Heart left ventricle (tissue), 16 donors: ENCODE data around the gene PLEKHM2. TPM values are rescaled to one million over a fixed set of nuclear protein-coding genes. Genes with fewer than 3 reads are reported as not detected.
A peak's percentile ranks its signal among the peaks of the same experiment; 100 is the strongest.

Experiments
- ATAC-seq, 4 donors: fragments of 200-7000 bp; cut with Tn5 transposase; one replicate each; pipeline ENCODE4 v1.9.1; 2020 to 2022; ENCODE audit warnings: moderate library complexity in 4 of 4, mild to moderate bottlenecking in 3 of 4, moderate number of reproducible peaks in 1 of 4
- DNase-seq, 5 donors: peaks; one replicate each; pipeline ENCODE4 v3.0.0-alpha.2; 2020
- H3K27ac ChIP-seq, 12 donors: fragments of 200-600 bp; sonication (generic) in 4 of 12; one replicate each; pipeline versions ENCODE4 v1.5.0 to v1.8.0; 2016 to 2022; ENCODE audit warnings: mild to moderate bottlenecking in 2 of 12
- H3K27me3 ChIP-seq, 9 donors: fragments of 200-600 bp; sonication (generic) in 2 of 9; one replicate each; pipeline versions ENCODE4 v1.5.1 to v1.8.0; 2016 to 2022; ENCODE audit warnings: mild to moderate bottlenecking in 3 of 9
- H3K36me3 ChIP-seq, 9 donors: fragments of 200-600 bp; sonication (generic) in 2 of 9; one replicate each; pipeline versions ENCODE4 v1.5.0 to v1.8.0; 2018 to 2022; ENCODE audit warnings: mild to moderate bottlenecking in 2 of 9
- H3K4me1 ChIP-seq, 12 donors: fragments of 200-600 bp; sonication (generic) in 4 of 12; one replicate each; pipeline versions ENCODE4 v1.5.0 to v1.8.0; 2016 to 2022; ENCODE audit warnings: mild to moderate bottlenecking in 3 of 12
- H3K4me3 ChIP-seq, 12 donors: fragments of 200-600 bp; sonication (generic) in 4 of 12; one replicate each; pipeline versions ENCODE4 v1.5.0 to v1.8.0; 2017 to 2022; ENCODE audit warnings: mild to moderate bottlenecking in 9 of 12, moderate library complexity in 4 of 12
- H3K9me3 ChIP-seq, 12 donors: fragments of 200-600 bp; sonication (generic) in 4 of 12; one replicate each; pipeline versions ENCODE4 v1.5.0 to v1.8.0; 2016 to 2022; ENCODE audit warnings: mild to moderate bottlenecking in 1 of 12
- CTCF ChIP-seq, 12 donors: fragments of 200-600 bp; sonication (generic) in 4 of 12; IDR thresholded peaks; one replicate each; pipeline versions ENCODE4 v1.5.0 to v1.8.0; 2018 to 2022; ENCODE audit warnings: antibody characterized with exemption in 12 of 12, mild to moderate bottlenecking in 5 of 12
- POLR2A ChIP-seq, 2 donors: fragments of 450-650 bp; IDR thresholded peaks; one replicate each; pipeline ENCODE4 v1.6.1; 2017; ENCODE audit warnings: antibody characterized with exemption in 2 of 2, mild to moderate bottlenecking in 2 of 2, moderate library complexity in 2 of 2
- WGBS, 4 donors: extraction: QIAGEN DNeasy Blood & Tissue Kit in 2 of 4; methylation state at CpG; one replicate each; pipeline versions ENCODE4 v1.1.5 to v1.1.7; 2013 to 2018; 5-methylcytosine and 5-hydroxymethylcytosine counted together
- intact Hi-C, 10 donors: fragments of 100-400 bp; cut with DNase I; formaldehyde crosslinking; loops; one replicate each; pipeline versions ENCODE4 v1.11.1 to v1.14.2; 2022
- polyA plus RNA-seq, 2 donors: library from polyadenylated mRNA; stranded (reverse); fragments of 200-250 nt; gene quantifications; one replicate each; pipeline ENCODE4 v1.2.3, GENCODE V29; 2013
- total RNA-seq, 9 donors: library from RNA; depleted of rRNA in 2 of 9; stranded (reverse); fragments of >200 nt in 2 of 9; fragmentation: NEBNext Ultra II Directional in 3 of 9; extraction: Animal tissue kit (Norgen Biotek cat#: 25700) in 3 of 9; gene quantifications; one replicate each; pipeline versions ENCODE4 v1.1.0 to v1.2.4, GENCODE V29; 2016 to 2023
- donor health status: ischemic (EF 13 %, LVEDD 7.1; RV severe dilation, severe dysfunction).
- donor health status: healthy with polysubstance abuse.
- donor health status: DM: no; HTN: yes; CAD: no.
- donor health status: DM: no; HTN: no; CAD: no.
- donor health status: ischemic (EF 25% LVEDD 6.9; RV normal size, moderate dysfunction).
- donor health status: ischemic (EF 25% LVEDD 5.7; RV mildly dilated, moderate dysfunction).
- donor health status: healthy.
- donor health status: DM: yes; HTN: yes; CAD: no.
- donor health status: ischemic (EF 35%, LVEDD 5.7; RV mildly dilated, moderate dysfunction).
- donor health status: nonischemic (EF 11% LVEDD 7.7; RV severe dilation, severe dysfunction).
- donor health status: DM: yes; HTN: yes; CAD: no.
- donor health status: PGD.
- donor health status: ischemic (EF 29% LVEDD 5.4; RV normal size, mild dysfunction).
- donor health status: nonischemic (EF 23%, LVEDD 6.1; RV moderate dilation, normal function).

The PLEKHM2 gene
- total and polyA plus RNA-seq, 11 donors, result 69.9 to 150 (median 84.4) TPM

DNA sequence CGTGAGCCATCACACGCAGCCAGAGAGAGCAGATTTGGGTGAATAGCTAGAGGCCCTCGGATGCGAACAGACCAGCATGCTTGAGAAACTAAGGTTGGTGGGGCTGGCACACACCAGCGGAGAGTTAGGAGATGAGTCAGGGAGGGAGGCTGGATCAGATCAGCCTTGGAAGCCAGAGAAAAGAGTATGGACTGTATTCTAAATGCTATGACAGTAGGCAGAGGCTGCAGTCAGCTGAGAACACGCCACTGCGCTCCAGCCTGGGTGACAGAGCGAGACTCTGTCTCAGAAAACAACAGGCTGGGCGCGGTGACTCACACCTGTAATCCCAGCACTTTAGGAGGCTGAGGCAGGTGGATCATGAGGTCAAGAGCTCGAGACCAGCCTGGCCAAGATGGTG, 4.0 kb upstream of the PLEKHM2 start:
- no peaks in the 10 kb centered on the region for H3K9me3 ChIP-seq
- 93 to 97% (median 95%) methylated on average over 11 of the region's 11 CpGs for WGBS, 4 donors
- H3K36me3 ChIP-seq, result no peaks in the 10 kb centered on the region
- H3K27me3 ChIP-seq, result no peaks in the 10 kb centered on the region
- ATAC-seq (no peak), DNase-seq (no peak)
- H3K4me3 ChIP-seq, result no peak overlapping the region
- TF ChIP-seq POLR2A (IDR thresholded peaks at IDR 0.05), result no peak
- TF ChIP-seq CTCF (IDR thresholded peaks at IDR 0.05), result no peak
- peaks cover 0 to 55% (median 6%) of the 10 kb centered on the region in 12 donors for H3K4me1 ChIP-seq
- peak overlapping the region in 1 of 12 donors; percentile 94 for H3K27ac ChIP-seq
- intact Hi-C loops, result loop anchor here in 2 of 10 donors (5.0 to 10.0 kb wide), 2 partner anchors 55 to 63 kb away; partner anchors contain the start of genes DDI2 (in 1 of the 2) and SLC25A34 (in 1 of the 2)

DNA sequence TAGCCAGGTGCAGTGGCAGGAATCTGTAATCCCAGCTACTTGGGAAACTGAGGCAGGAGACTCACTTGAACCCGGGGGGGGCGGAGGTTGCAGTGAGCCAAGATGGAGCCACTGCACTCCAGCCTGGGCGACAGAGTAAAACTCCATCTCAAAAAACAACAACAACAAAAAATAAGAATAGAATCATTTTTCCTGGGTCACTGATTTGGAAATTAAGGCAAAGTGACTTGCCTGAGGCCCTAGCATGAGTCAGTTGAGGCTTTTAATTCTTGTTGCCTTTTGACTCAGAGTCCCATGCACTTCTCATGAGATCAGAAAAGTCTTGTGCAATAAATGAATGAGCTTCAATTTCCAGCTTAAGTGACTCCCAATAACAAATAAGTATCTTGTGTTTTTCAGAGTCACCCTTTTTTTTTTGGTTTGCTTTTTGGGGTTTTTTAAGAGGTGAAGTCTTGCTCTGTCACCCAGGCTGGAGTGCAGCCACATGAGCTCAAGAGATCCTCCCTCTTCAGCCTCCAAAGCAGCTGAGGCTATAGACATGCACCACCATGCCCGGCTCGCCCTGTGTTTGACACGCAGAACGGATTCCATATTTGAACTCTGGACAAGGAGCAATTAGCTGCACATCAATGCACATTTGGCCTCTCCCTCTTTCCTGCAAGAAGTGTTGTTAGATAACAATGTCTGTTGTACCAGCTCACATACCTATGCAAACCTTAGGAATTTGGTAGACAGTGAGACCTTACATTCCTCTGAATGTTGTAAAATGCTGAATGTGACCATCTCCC, 3.4 kb upstream of the PLEKHM2 start:
- TF ChIP-seq CTCF (IDR thresholded peaks at IDR 0.05), result no peak
- TF ChIP-seq POLR2A (IDR thresholded peaks at IDR 0.05), result no peak
- ATAC-seq (no peak), DNase-seq (no peak)
- H3K9me3 ChIP-seq, result no peaks in the 10 kb centered on the region
- H3K4me3 ChIP-seq, result no peak overlapping the region
- no peaks in the 10 kb centered on the region for H3K27me3 ChIP-seq
- H3K4me1 ChIP-seq, result peaks cover 0 to 60% (median 10%) of the 10 kb centered on the region in 12 donors
- H3K36me3 ChIP-seq, result no peaks in the 10 kb centered on the region
- 85 to 96% (median 91%) methylated on average over 7 of the region's 7 CpGs for WGBS, 4 donors
- intact Hi-C loops, result loop anchor here in 2 of 10 donors (5.0 to 10.0 kb wide), 2 partner anchors 54 to 63 kb away; partner anchors contain the start of genes DDI2 (in 1 of the 2) and SLC25A34 (in 1 of the 2)
- peak overlapping the region in 5 of 12 donors; percentile 35 to 95 (median 65) for H3K27ac ChIP-seq

- H3K4me3 ChIP-seq, result peak overlapping the region in 3 of 12 donors; percentile 3 to 27 (median 25)
- WGBS, 4 donors, result 72 to 77% (median 75%) methylated on average over 12 of the region's 12 CpGs
- intact Hi-C loops, result loop anchor here in 2 of 10 donors (5.0 to 10.0 kb wide), 2 partner anchors 53 to 64 kb away; partner anchors contain the start of genes DDI2 (in 1 of the 2) and SLC25A34 (in 1 of the 2)
- H3K27me3 ChIP-seq, result no peaks in the 10 kb centered on the region
- peaks cover 0 to 61% (median 14%) of the 10 kb centered on the region in 12 donors for H3K4me1 ChIP-seq
- ATAC-seq, result peak; percentile 62 to 78 (median 72)
- no peak for TF ChIP-seq CTCF (IDR thresholded peaks at IDR 0.05)
- TF ChIP-seq POLR2A (IDR thresholded peaks at IDR 0.05), result no peak
- H3K36me3 ChIP-seq, result no peaks in the 10 kb centered on the region
- H3K9me3 ChIP-seq, result no peaks in the 10 kb centered on the region
- peak in 4 of 5 donors; percentile 58 to 61 (median 60) for DNase-seq
- H3K27ac ChIP-seq, result peak overlapping the region in 9 of 12 donors; percentile 24 to 95 (median 40)
Observed at GRCh38 chr1:15681349-15682292, 2.5 kb upstream of the PLEKHM2 start.
